ENCODE results near the gene VAV2.

GRCh38 chr9:133880851-133881661 lies 111.1 kb downstream of the VAV2 start:
- no peak for TF ChIP-seq CTCF (IDR thresholded peaks at IDR 0.05)
- TF ChIP-seq POLR2A (IDR thresholded peaks at IDR 0.05): no peak
